IMR-90 (cell line): Measurements from ENCODE around the gene NLRX1. TPM values are rescaled to one million over a fixed set of nuclear protein-coding genes. Genes with fewer than 3 reads are reported as not detected.

Experiments
- ATAC-seq: fragments of 200-7000 bp; cut with Tn5 transposase; 2 replicates; pipeline ENCODE4 v1.9.1; 2020; ENCODE audit warnings: low read depth, mild to moderate bottlenecking, moderate library complexity
- BruUV-seq: library from RNA; stranded (reverse); fragments of 400-500 nt; replicated peaks from 2 replicates; lab custom pipeline; 2021; lab: Mats Ljungman, UMichigan
- CTCF ChIA-PET: fragments of 300-600 bp; formaldehyde crosslinking; extraction: SDS; loops from one replicate; lab custom pipeline; 2021; ENCODE audit warnings: antibody characterized with exemption; lab: Yijun Ruan, JAX
- POLR2A ChIA-PET: fragments of 300-600 bp; sonication (Branson Sonifier 250); formaldehyde crosslinking; loops from one replicate; lab custom pipeline; 2022; ENCODE audit warnings: antibody characterized with exemption; ENCODE audit not compliant: unreplicated experiment; lab: Charles Lee
- DNase-seq: peaks from one replicate; pipeline ENCODE4 v3.0.0; 2013
- H2AFZ ChIP-seq: replicated peaks from 2 replicates; pipeline ENCODE3; 2013; ENCODE audit warnings: low read length, mild to moderate bottlenecking; ENCODE audit not compliant: poor library complexity
- H2AK5ac ChIP-seq: 2 replicates; pipeline ENCODE4 v1.6.1; 2013; ENCODE audit warnings: low read depth, low read length, inconsistent platforms
- H2AK9ac ChIP-seq: replicated peaks from 2 replicates; pipeline ENCODE3; 2013; ENCODE audit warnings: mild to moderate bottlenecking, low read depth, low read length, moderate library complexity; ENCODE audit not compliant: poor library complexity
- H2BK120ac ChIP-seq: 2 replicates; pipeline ENCODE4 v1.6.1; 2013; ENCODE audit warnings: low read depth, low read length, inconsistent platforms
- H2BK15ac ChIP-seq: 3 replicates; pipeline ENCODE4 v1.6.1; 2013; ENCODE audit warnings: low read depth, low read length, inconsistent platforms
- H2BK20ac ChIP-seq: 2 replicates; pipeline ENCODE4 v1.6.1; 2013; ENCODE audit warnings: low read depth, mild to moderate bottlenecking, inconsistent platforms, low read length, moderate library complexity
- H2BK5ac ChIP-seq: 2 replicates; pipeline ENCODE4 v1.6.1; 2013; ENCODE audit warnings: mild to moderate bottlenecking, low read depth, low read length, inconsistent platforms; ENCODE audit not compliant: poor library complexity, severe bottlenecking
- H3K14ac ChIP-seq: replicated peaks from 2 replicates; pipeline ENCODE4 v1.6.1; 2013; ENCODE audit warnings: low read depth, low read length, inconsistent platforms
- H3K18ac ChIP-seq: 2 replicates; pipeline ENCODE4 v1.6.1; 2013; ENCODE audit warnings: low read depth, low read length, control low read depth
- H3K23ac ChIP-seq: 2 replicates; pipeline ENCODE4 v1.6.1; 2013; ENCODE audit warnings: low read depth, low read length, inconsistent platforms
- H3K27ac ChIP-seq: 2 replicates; pipeline ENCODE4 v1.5.1; 2013; ENCODE audit warnings: mild to moderate bottlenecking, control low read depth, low read length; ENCODE audit not compliant: insufficient read depth
- H3K27me3 ChIP-seq: 2 replicates; pipeline ENCODE4 v1.6.1; 2013; ENCODE audit warnings: low read length; ENCODE audit not compliant: control insufficient read depth, insufficient read depth
- H3K36me3 ChIP-seq: 2 replicates; pipeline ENCODE4 v1.6.1; 2013; ENCODE audit warnings: low read length, mixed read lengths; ENCODE audit not compliant: control insufficient read depth, insufficient read depth
- H3K4ac ChIP-seq: 2 replicates; pipeline ENCODE4 v1.6.1; 2013; ENCODE audit warnings: low read depth, low read length, inconsistent platforms
- H3K4me1 ChIP-seq: 2 replicates; pipeline ENCODE4 v1.6.1; 2013; ENCODE audit warnings: low read length, mixed read lengths; ENCODE audit not compliant: control insufficient read depth, insufficient read depth
- H3K4me2 ChIP-seq: 2 replicates; pipeline ENCODE4 v1.6.1; 2013; ENCODE audit warnings: low read depth, mild to moderate bottlenecking, control low read depth, low read length, moderate library complexity
- H3K4me3 ChIP-seq: 2 replicates; pipeline ENCODE4 v1.5.1; 2013; ENCODE audit warnings: low read depth, mild to moderate bottlenecking, control low read depth, low read length, moderate library complexity; ENCODE audit not compliant: insufficient read depth
- H3K56ac ChIP-seq: 2 replicates; pipeline ENCODE4 v1.6.1; 2013; ENCODE audit warnings: low read length, inconsistent platforms; ENCODE audit not compliant: insufficient read depth; ENCODE audit errors: extremely low read depth
- H3K79me1 ChIP-seq, 2 experiments: 2 replicates each; pipeline ENCODE4 v1.6.1; 2013; ENCODE audit warnings: low read length in 2 of 2, inconsistent platforms in 1 of 2, low read depth in 1 of 2
- H3K9ac ChIP-seq: 2 replicates; pipeline ENCODE4 v1.6.1; 2013; ENCODE audit warnings: low read depth, low read length, control low read depth
- H3K9me1 ChIP-seq: 2 replicates; pipeline ENCODE4 v1.6.1; 2013; ENCODE audit warnings: low read length, inconsistent platforms; ENCODE audit not compliant: insufficient read depth
- H3K9me3 ChIP-seq: 2 replicates; pipeline ENCODE4 v1.6.1; 2013; ENCODE audit warnings: low read length; ENCODE audit not compliant: control insufficient read depth, insufficient read depth
- H4K20me1 ChIP-seq: 2 replicates; pipeline ENCODE4 v1.6.1; 2013; ENCODE audit warnings: low read length, inconsistent platforms; ENCODE audit not compliant: insufficient read depth
- H4K5ac ChIP-seq: 2 replicates; pipeline ENCODE4 v1.6.1; 2013; ENCODE audit warnings: mild to moderate bottlenecking, low read depth, low read length, control low read depth
- H4K8ac ChIP-seq, 2 experiments: 2 replicates each; pipeline ENCODE4 v1.6.1; 2013; ENCODE audit warnings: low read depth in 2 of 2, low read length in 2 of 2, control low read depth in 1 of 2, inconsistent platforms in 1 of 2
- H4K91ac ChIP-seq: 2 replicates; pipeline ENCODE4 v1.6.1; 2013; ENCODE audit warnings: low read depth, low read length, inconsistent platforms; ENCODE audit not compliant: insufficient read depth
- BHLHE40 ChIP-seq: fragments of 150-350 bp; IDR thresholded peaks from 2 replicates; pipeline ENCODE4 v1.6.1; 2016; ENCODE audit warnings: mild to moderate bottlenecking, low read depth, low read length
- CEBPB ChIP-seq: IDR thresholded peaks from 2 replicates; pipeline ENCODE4 v1.6.1; 2012; ENCODE audit warnings: low read depth, low read length, improper control_type of control experiment
- CHD1 ChIP-seq: IDR thresholded peaks from 2 replicates; pipeline ENCODE4 v1.6.1; 2012; ENCODE audit warnings: low read depth, low read length, improper control_type of control experiment
- FOS ChIP-seq: fragments of 150-350 bp; IDR thresholded peaks from 2 replicates; pipeline ENCODE4 v1.6.1; 2016; ENCODE audit warnings: low read depth, low read length
- MAFK ChIP-seq: IDR thresholded peaks from 2 replicates; pipeline ENCODE4 v1.6.1; 2012; ENCODE audit warnings: low read depth, low read length, improper control_type of control experiment
- MAZ ChIP-seq: IDR thresholded peaks from 2 replicates; pipeline ENCODE4 v1.6.1; 2012; ENCODE audit warnings: low read depth, mild to moderate bottlenecking, low read length, improper control_type of control experiment, moderate library complexity, borderline replicate concordance
- MXI1 ChIP-seq: IDR thresholded peaks from 2 replicates; pipeline ENCODE4 v1.6.1; 2012; ENCODE audit warnings: low read depth, mild to moderate bottlenecking, low read length, moderate library complexity, borderline replicate concordance
- NFE2L2 ChIP-seq: fragments of 150-350 bp; IDR thresholded peaks from 2 replicates; pipeline ENCODE4 v1.6.1; 2016; ENCODE audit warnings: low read depth, mild to moderate bottlenecking, low read length
- POLR2A ChIP-seq: IDR thresholded peaks from 2 replicates; pipeline ENCODE4 v1.6.1; 2012; ENCODE audit warnings: mild to moderate bottlenecking, low read depth, low read length
- RAD21 ChIP-seq: IDR thresholded peaks from 2 replicates; pipeline ENCODE4 v1.6.1; 2012; ENCODE audit warnings: low read length, improper control_type of control experiment
- RFX5 ChIP-seq: IDR thresholded peaks from 2 replicates; pipeline ENCODE4 v1.8.0; 2012; ENCODE audit warnings: low read depth, mild to moderate bottlenecking, low read length, moderate library complexity
- SMC3 ChIP-seq: fragments of 150-350 bp; IDR thresholded peaks from 2 replicates; pipeline ENCODE4 v1.6.1; 2016; ENCODE audit warnings: low read depth, mild to moderate bottlenecking, antibody characterized with exemption, low read length, moderate library complexity
- WGBS, 2 experiments: methylation state at CpG; one replicate each; pipeline versions ENCODE4 v1.1.5 to v1.1.7; 2013; ENCODE audit warnings: missing lambda C conversion rate in 2 of 2; ENCODE audit not compliant: insufficient read length in 1 of 2; ENCODE audit errors: extremely low coverage in 2 of 2; 5-methylcytosine and 5-hydroxymethylcytosine counted together
- dilution Hi-C: fragments of 300-500 bp; cut with HindIII; formaldehyde crosslinking; loops from one replicate; pipeline ENCODE4 v1.14.3; 2018; ENCODE audit warnings: low sequenced_read_pairs; ENCODE audit not compliant: unreplicated experiment
- in situ Hi-C: fragments of 300-500 bp; cut with MboI; formaldehyde crosslinking; loops from 3 replicates; pipeline ENCODE4 v1.14.3; 2019; ENCODE audit warnings: low sequenced_read_pairs, inconsistent platforms, mixed read lengths
- intact Hi-C: fragments of 100-400 bp; cut with micrococcal nuclease; formaldehyde crosslinking; loops from 2 replicates; pipeline ENCODE4 v1.10.0; 2022
- polyA plus RNA-seq, 3 experiments: library from polyadenylated mRNA; depleted of rRNA; stranded (reverse); fragments of >200 nt; gene quantifications; 2 replicates each; pipeline ENCODE4 v1.2.3, GENCODE V29; 2012; ENCODE audit warnings: low replicate concordance in 1 of 3
- total RNA-seq: library from RNA; depleted of rRNA; stranded (reverse); fragments of >200 nt; gene quantifications from 2 replicates; pipeline ENCODE4 v1.2.3, GENCODE V29; 2012
- TF ChIP-seq, protein P1 (sequence below): conservative IDR thresholded peaks from 2 replicates; pipeline ENCODE4 v1.5.1; 2012; ENCODE audit warnings: mild to moderate bottlenecking, low read depth, low read length, improper control_type of control experiment
- TF ChIP-seq, protein P2 (sequence below): fragments of 150-350 bp; IDR thresholded peaks from 2 replicates; pipeline ENCODE4 v1.6.1; 2017; ENCODE audit warnings: mild to moderate bottlenecking, antibody characterized with exemption, low read length, low read depth
- TF ChIP-seq, protein P3 (sequence below): fragments of 150-350 bp; IDR thresholded peaks from 2 replicates; pipeline ENCODE4 v1.6.1; 2016; ENCODE audit warnings: low read depth, mild to moderate bottlenecking, low read length, moderate library complexity, borderline replicate concordance

NLRX1 gene
- total and polyA plus RNA-seq, 2 of the 4 experiments (the other 2 are of a cell fraction): 3.0 to 4.9 TPM

DNA sequence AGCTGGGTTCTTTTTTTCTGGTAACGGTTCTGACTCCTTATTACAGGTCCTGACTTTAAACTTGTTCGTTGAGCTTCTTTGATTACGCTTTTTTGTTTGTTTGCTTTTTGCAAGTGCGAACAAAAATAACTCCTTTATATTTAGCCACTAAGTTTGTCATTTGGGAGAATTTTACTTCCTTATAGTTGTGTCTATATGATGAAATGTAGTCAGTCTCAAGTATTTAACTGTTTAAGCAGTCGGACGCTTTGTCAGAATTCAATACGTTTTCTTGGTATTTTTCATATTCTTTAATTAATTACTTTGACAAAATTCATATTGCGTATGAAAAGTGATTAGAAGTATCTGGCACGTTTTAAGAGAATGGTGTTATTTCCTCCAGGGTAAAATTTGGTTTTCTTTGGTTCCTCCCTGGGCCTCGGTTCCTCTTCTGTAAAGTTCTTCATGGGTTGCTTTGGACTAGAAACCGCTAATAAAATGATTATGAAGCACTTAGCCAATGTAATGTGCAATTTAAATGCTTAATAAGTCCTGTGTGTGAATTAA is 39.0 kb downstream of the NLRX1 start:
- Histone ChIP-seq H4K5ac (no peak overlapping the region; the same call in 1 of the 2 replicates), H2BK5ac (peak overlapping the region; percentile 97), H3K4me2 (peak overlapping the region; percentile 92), H3K79me1 (peaks cover 6 to 30% of the 10 kb centered on the region in 2 experiments; a peak in 3 of 4 replicates), H3K23ac (peak overlapping the region; percentile 52), H2BK120ac (no peak overlapping the region), H4K91ac (no peak overlapping the region), H3K14ac (peak overlapping the region; percentile 88; the same call in 1 of the 2 replicates), H3K9me1 (peaks cover 9% of the 10 kb centered on the region), H3K27ac (no peak overlapping the region), H3K4me1 (peaks cover 5% of the 10 kb centered on the region), H3K18ac (peak overlapping the region; percentile 65; the same call in 1 of the 2 replicates), H3K56ac (peak overlapping the region; percentile 92; the same call in 1 of the 2 replicates), H3K9ac (peak overlapping the region; percentile 98; the same call in 1 of the 2 replicates), H3K9me3 (no peaks in the 10 kb centered on the region), H2AK5ac (no peak overlapping the region; the same call in 1 of the 2 replicates), H4K8ac (no peak overlapping the region), H2BK20ac (no peak overlapping the region), H4K20me1 (peaks cover 30% of the 10 kb centered on the region), H2AK9ac (no peak overlapping the region), H2AFZ (no peak overlapping the region), H2BK15ac (no peak overlapping the region; the same call in 2 of the 3 replicates), H3K4ac (peak overlapping the region; percentile 92; the same call in 1 of the 2 replicates), H3K4me3 (peak overlapping the region; percentile 100), H3K27me3 (no peaks in the 10 kb centered on the region), H3K36me3 (no peaks in the 10 kb centered on the region)
- no peak for TF ChIP-seq CEBPB
- TF ChIP-seq POLR2A: no peak
- TF ChIP-seq NFE2L2: no peak
- TF ChIP-seq RAD21: no peak
- TF ChIP-seq, protein P1, sequence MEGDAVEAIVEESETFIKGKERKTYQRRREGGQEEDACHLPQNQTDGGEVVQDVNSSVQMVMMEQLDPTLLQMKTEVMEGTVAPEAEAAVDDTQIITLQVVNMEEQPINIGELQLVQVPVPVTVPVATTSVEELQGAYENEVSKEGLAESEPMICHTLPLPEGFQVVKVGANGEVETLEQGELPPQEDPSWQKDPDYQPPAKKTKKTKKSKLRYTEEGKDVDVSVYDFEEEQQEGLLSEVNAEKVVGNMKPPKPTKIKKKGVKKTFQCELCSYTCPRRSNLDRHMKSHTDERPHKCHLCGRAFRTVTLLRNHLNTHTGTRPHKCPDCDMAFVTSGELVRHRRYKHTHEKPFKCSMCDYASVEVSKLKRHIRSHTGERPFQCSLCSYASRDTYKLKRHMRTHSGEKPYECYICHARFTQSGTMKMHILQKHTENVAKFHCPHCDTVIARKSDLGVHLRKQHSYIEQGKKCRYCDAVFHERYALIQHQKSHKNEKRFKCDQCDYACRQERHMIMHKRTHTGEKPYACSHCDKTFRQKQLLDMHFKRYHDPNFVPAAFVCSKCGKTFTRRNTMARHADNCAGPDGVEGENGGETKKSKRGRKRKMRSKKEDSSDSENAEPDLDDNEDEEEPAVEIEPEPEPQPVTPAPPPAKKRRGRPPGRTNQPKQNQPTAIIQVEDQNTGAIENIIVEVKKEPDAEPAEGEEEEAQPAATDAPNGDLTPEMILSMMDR: no peak
- TF ChIP-seq RFX5: no peak
- TF ChIP-seq MXI1: no peak
- TF ChIP-seq MAZ: no peak
- TF ChIP-seq BHLHE40: no peak
- TF ChIP-seq CHD1: no peak
- TF ChIP-seq, protein P2, sequence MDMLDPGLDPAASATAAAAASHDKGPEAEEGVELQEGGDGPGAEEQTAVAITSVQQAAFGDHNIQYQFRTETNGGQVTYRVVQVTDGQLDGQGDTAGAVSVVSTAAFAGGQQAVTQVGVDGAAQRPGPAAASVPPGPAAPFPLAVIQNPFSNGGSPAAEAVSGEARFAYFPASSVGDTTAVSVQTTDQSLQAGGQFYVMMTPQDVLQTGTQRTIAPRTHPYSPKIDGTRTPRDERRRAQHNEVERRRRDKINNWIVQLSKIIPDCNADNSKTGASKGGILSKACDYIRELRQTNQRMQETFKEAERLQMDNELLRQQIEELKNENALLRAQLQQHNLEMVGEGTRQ: no peak
- no peak for TF ChIP-seq SMC3
- TF ChIP-seq, protein P3, sequence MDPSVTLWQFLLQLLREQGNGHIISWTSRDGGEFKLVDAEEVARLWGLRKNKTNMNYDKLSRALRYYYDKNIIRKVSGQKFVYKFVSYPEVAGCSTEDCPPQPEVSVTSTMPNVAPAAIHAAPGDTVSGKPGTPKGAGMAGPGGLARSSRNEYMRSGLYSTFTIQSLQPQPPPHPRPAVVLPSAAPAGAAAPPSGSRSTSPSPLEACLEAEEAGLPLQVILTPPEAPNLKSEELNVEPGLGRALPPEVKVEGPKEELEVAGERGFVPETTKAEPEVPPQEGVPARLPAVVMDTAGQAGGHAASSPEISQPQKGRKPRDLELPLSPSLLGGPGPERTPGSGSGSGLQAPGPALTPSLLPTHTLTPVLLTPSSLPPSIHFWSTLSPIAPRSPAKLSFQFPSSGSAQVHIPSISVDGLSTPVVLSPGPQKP: no peak
- TF ChIP-seq FOS: no peak
- TF ChIP-seq MAFK: no peak
- dilution Hi-C loops: no loop called here
- ChIA-PET CTCF (interaction anchor here (0.8 to 1.6 kb wide), 2 partner anchors 77 to 267 kb away, joined by 3 to 8 read pairs; no protein-coding TSS in a partner anchor), POLR2A (no interaction called here)
- intact Hi-C loops: loop anchor here (5.0 kb wide), 1 partner anchor 55 kb away; no protein-coding TSS in a partner anchor
- WGBS, 2 experiments: no CpG with 5 or more reads among the region's 11 CpGs
- in situ Hi-C loops: no loop called here
- no TSS peak for BruUV-seq
- no peak for DNase-seq
- ATAC-seq: no peak
